RWPE1 (cell line): Measurements from ENCODE around the gene CCDC30.
"Not testable (repeated sequence)": the region's sequence is repeated elsewhere in the genome, so short reads cannot be mapped to it uniquely, and the experiment has no call there.

Source experiments
- CTCF ChIA-PET: fragments of 350-600 bp; sonication (Branson Sonifier 250); formaldehyde crosslinking; extraction: SDS; loops from one replicate; lab custom pipeline; 2021; lab: Yijun Ruan, JAX
- POLR2A ChIA-PET: fragments of 400-600 bp; formaldehyde crosslinking; extraction: SDS; loops from one replicate; lab custom pipeline; 2020; ENCODE audit warnings: antibody characterized with exemption; ENCODE audit not compliant: low non-redundant PET; lab: Yijun Ruan, JAX
- DNase-seq: peaks from one replicate; pipeline ENCODE4 v3.0.0; 2012; ENCODE audit warnings: low spot score
- H3K27ac ChIP-seq: fragments of 450-650 bp; 2 replicates; pipeline ENCODE4 v1.5.1; 2017
- CTCF ChIP-seq: fragments of 450-650 bp; conservative IDR thresholded peaks from 2 replicates; pipeline ENCODE4 v1.5.1; 2017; ENCODE audit warnings: low read depth, mild to moderate bottlenecking

CCDC30 gene

GRCh38 chr1:42490237-42490636 is 27.2 kb downstream of the CCDC30 start:
- DNase-seq: no peak
- no peak overlapping the region for H3K27ac ChIP-seq
- POLR2A ChIA-PET: no interaction called here
- CTCF ChIA-PET: no interaction called here
- no peak for TF ChIP-seq CTCF

- POLR2A ChIA-PET: not testable (repeated sequence)
Measured at GRCh38 chr1:42502031-42502430, 38.9 kb downstream of the CCDC30 start.

GRCh38 chr1:42504535-42505128 is 41.5 kb downstream of the CCDC30 start:
- no peak overlapping the region for H3K27ac ChIP-seq
- no peak for DNase-seq
- CTCF ChIA-PET: no interaction called here
- POLR2A ChIA-PET: no interaction called here
- no peak for TF ChIP-seq CTCF

More at GRCh38 chr1:42502031-42502430, 38.9 kb downstream of the CCDC30 start:
- CTCF ChIA-PET: interaction anchor here (0.7 kb wide), 1 partner anchor 11 kb away, joined by 3 read pairs; no protein-coding TSS in a partner anchor
- not testable (repeated sequence) for H3K27ac ChIP-seq, DNase-seq

GRCh38 chr1:42506576-42506975 is 43.5 kb downstream of the CCDC30 start:
- no peak for TF ChIP-seq CTCF
- H3K27ac ChIP-seq: no peak overlapping the region
- no peak for DNase-seq
- ChIA-PET CTCF (no interaction called here), POLR2A (no interaction called here)

GRCh38 chr1:42511581-42512155 is 48.6 kb downstream of the CCDC30 start:
- CTCF ChIA-PET: not testable (repeated sequence)

GRCh38 chr1:42518908-42519307 is 55.8 kb downstream of the CCDC30 start:
- H3K27ac ChIP-seq: no peak overlapping the region
- no peak for DNase-seq
- ChIA-PET POLR2A (no interaction called here), CTCF (interaction anchor here (0.6 kb wide), 1 partner anchor 25 kb away, joined by 3 read pairs; no protein-coding TSS in a partner anchor)
- TF ChIP-seq CTCF: no peak

More at GRCh38 chr1:42511581-42512155, 48.6 kb downstream of the CCDC30 start:
- DNase-seq, H3K27ac ChIP-seq, POLR2A ChIA-PET: not testable (repeated sequence)

- POLR2A ChIA-PET: no interaction called here
- DNase-seq: no peak
- TF ChIP-seq CTCF: no peak
- CTCF ChIA-PET: no interaction called here
- H3K27ac ChIP-seq: no peak overlapping the region
Measured at GRCh38 chr1:42523171-42523570, 60.1 kb downstream of the CCDC30 start.
